H1 (cell line): ENCODE measurements around the gene NPY1R. TPM values are rescaled to one million over a fixed set of nuclear protein-coding genes. Genes with fewer than 3 reads are reported as not detected.

Source experiments
- RFX5 ChIP-seq: IDR thresholded peaks from 2 replicates; pipeline ENCODE4 v1.6.1; 2011; ENCODE audit warnings: low read depth, low read length, improper control_type of control experiment, borderline replicate concordance
- polyA plus RNA-seq, 7 experiments: library from polyadenylated mRNA; depleted of rRNA in 3 of 7; stranded (reverse) in 5 of 7; unstranded in 2 of 7; fragments of >200 nt in 5 of 7; fragments of 200-250 nt in 2 of 7; gene quantifications; 1 replicate in 5 of 7; 2 replicates in 1 of 7; 4 replicates in 1 of 7; pipeline versions ENCODE4 v1.2.1 to v1.2.3, GENCODE V29; 2011 to 2013; ENCODE audit warnings: missing spikeins in 2 of 7, mixed read lengths in 2 of 7
- total RNA-seq: library from RNA; stranded (reverse); fragmentation: NEBNext Ultra II Directional; extraction: Animal tissue kit (Norgen Biotek cat#: 25700); gene quantifications from 2 replicates; pipeline ENCODE4 v1.2.1, GENCODE V29; 2021

The NPY1R gene
- total and polyA plus RNA-seq, 2 of the 8 experiments (the other 6 are each of a cell fraction or from before 2014, with no cell fraction given) = 5.9 to 6.3 TPM

GRCh38 chr4:163372029-163372428 lies 39.6 kb upstream of the NPY1R start (continued):
- TF ChIP-seq RFX5 = no peak
